Activated effector memory CD4-positive, alpha-beta T cell treated with Interleukin-2 at 50 U/mL for 16 hours (primary cell): Measurements from ENCODE around the gene RHOB.
"Not testable (repeated sequence)": the region's sequence is repeated elsewhere in the genome, so short reads cannot be mapped to it uniquely, and the experiment has no call there.

ENCODE experiments used
- DNase-seq: peaks from one replicate; pipeline ENCODE4 v3.0.0-alpha.2; 2020

RHOB gene

DNA sequence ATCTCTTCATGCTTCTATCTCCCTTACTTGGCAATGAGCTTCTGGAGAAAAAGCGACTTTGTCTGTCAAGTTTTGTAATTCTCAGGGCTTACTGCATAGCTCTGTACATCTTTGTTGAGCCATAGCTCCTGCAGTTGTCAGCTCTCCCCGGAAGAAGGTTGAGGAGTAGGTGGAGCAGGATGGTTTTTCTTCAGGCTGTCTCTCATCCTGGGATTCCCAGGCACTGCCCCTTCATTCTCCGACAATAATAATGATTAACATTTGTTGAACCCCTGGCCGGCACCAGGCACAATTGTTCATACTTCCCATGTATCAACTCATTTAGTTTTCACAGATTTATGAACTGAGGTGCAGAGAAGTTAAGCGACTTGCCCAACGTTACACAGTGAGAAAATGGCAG, 23.5 kb upstream of the RHOB start:
- DNase-seq = no peak

DNA sequence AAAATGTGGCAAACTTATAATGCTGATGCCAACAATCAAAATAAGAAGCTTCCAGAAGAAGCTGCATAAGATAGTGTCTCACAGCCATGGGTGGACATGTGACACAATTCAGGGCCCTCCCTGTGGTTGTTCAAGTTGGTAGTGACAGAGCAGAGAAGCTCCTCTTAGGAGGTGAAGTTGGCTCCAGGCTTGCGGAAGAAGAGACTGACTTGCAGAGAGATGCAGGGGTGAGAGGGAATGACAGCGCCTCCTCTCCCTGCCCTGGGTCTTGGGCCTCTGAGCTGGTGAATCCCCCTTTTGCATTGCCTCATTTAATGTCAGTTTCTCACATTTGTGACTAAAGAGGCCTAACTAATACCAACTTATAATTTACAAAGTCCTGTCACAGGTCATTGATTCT, 23.0 kb upstream of the RHOB start:
- DNase-seq = no peak

GRCh38 chr2:20424300-20425290, 22.3 kb upstream of the RHOB start:
- no peak for DNase-seq

- DNase-seq = no peak
Measured at GRCh38 chr2:20425371-20425881, 21.4 kb upstream of the RHOB start.

DNA sequence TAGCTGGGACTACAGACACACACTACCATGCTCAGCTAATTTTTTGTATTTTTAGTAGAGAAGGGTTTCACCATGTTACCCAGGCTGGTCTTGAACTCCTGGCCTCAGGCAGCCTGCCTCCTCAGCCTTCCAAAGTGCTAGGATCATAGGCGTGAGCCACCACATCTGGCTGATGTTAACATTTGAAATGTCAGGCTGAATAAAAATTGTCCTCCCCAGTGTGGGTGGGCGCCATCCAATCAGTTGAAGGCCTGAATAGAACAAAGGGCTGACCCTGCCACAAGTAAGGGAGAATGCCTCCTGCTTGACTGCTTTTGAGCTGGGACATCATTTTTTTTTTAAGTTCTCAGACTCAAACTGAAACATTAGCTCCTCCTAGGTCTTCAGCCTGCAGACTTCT, 21.0 kb upstream of the RHOB start:
- no peak for DNase-seq

- DNase-seq = no peak
Measured at GRCh38 chr2:20427931-20428526, 18.8 kb upstream of the RHOB start.

GRCh38 chr2:20428717-20429490, 18.0 kb upstream of the RHOB start:
- DNase-seq = no peak

DNA sequence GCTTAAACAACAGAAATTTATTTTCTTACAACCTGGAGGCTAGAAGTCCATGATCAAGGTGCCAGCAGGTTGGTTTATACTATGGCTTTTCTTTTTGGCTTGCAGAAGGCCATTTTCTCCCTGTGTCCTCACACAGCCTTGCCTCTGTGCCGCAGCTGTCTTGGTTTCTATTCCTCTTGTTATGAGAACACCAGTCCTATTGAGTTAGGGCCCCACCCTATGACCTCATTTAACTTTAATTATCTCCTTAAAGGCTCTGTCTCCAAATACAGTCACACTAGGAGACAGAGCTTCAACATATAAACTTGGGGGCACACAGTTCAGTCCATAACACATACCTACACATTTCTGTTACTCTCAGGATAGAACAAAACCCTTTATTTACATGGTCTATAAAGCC, 17.3 kb upstream of the RHOB start:
- no peak for DNase-seq

GRCh38 chr2:20430035-20430434, 16.8 kb upstream of the RHOB start:
- DNase-seq = no peak

DNA sequence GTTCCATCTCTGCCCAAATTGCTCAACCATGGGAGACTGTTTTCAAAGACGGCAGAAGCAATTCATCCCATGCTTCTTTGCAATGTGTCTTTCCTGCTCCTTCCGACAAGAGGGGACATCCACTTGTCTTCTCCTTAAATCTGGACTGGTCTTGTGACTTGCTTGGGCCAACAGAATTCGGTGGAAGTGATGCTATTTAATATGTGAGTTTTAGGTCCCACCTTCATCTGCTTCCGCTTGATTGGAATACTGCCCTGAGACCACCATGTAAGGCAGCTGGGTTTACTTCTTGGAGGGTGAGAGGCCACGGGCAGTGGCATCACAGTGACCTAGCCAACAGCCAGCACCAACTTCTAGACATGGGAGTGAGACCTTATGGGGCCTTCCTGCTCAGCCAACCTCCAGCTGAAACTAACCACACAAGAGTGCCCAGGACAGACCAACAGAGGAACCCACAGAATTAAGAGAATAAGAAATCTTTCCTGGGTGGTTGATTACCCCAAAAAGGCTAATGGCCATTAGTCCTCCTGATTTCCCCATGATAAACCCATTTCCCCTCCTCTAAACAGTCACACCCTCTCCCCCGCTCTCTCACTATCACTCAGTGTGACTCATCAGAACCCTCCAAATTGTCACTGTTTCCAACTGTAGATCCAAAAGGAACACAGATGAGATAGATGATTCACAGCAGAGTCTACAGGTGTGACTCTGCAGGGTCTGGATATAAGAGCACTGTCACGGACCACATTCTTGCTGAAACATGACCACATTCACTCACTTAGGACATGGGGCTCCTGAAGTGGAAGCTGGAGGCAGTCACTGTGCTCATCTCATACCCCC, 16.2 kb upstream of the RHOB start:
- no peak for DNase-seq

DNA sequence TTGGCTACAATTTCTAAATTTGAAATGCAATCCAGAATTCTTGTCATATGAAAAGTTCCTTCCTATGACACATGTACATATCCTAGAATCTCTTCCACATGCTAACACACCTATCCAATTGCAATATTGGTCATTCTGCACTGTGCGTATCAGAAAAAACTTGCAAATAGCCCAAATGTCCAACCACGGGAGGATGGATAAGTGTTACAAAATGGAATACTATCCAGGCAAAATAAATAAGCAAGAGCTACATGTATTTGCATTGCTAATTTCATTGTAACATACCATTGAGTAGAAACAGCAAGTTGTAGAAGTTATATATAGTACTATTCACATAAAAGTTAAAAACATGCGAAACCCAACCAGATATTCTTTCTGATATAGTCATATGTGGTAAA, 15.6 kb upstream of the RHOB start:
- DNase-seq = no peak

- no peak for DNase-seq
Measured at GRCh38 chr2:20431772-20432171, 15.1 kb upstream of the RHOB start.

GRCh38 chr2:20432714-20433113, 14.2 kb upstream of the RHOB start:
- no peak for DNase-seq

GRCh38 chr2:20433249-20433648, 13.6 kb upstream of the RHOB start:
- no peak for DNase-seq

DNA sequence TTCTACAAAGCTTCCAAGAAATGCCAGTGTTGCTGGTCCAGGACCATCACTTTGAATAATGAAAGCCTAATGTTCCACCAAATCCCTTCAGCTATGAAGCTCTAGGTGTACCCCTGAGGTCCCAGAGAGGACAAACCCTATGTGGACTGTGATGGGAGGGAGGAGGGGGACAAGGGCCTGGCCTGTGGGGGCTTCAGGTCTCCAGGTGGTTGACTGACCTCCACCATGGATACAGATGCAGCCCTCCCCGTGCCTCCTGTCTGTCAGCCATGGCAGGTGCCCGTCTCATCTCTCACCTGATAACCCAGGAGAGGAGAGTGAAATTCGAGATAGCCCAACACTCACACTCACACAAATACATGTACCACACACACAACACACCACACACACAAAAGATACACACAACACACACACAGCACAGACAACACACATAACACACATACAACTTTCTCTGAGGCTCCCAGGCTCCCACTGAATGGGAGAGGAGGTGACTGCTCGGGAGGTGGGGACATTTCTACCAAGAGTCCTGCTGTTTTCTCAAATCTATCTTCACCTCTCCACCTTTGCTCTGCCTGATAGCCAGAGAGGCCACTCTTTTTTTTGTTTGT, 12.8 kb upstream of the RHOB start:
- no peak for DNase-seq

GRCh38 chr2:20434588-20435294, 12.1 kb upstream of the RHOB start:
- no peak for DNase-seq

DNA sequence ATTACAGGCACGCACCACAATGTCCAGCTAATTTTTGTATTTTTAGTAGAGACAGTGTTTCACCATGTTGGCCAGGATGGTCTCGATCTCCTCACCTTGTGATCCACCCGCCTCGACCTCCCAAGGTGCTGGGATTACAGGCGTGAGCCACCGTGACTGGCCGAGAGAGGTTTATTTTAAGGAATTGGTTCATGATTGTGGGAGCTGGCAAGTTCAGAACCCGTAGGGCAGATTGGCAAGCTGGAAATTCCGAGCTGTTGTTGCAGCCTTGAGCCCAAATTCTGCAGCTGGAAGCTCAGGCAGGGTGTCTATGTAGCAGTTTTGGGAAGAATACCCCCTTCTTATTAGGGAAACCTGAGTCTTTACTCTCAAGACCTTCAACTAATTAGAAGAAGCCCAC, 11.4 kb upstream of the RHOB start:
- DNase-seq = not testable (repeated sequence)

GRCh38 chr2:20436716-20437470, 10.0 kb upstream of the RHOB start:
- DNase-seq = no peak

DNA sequence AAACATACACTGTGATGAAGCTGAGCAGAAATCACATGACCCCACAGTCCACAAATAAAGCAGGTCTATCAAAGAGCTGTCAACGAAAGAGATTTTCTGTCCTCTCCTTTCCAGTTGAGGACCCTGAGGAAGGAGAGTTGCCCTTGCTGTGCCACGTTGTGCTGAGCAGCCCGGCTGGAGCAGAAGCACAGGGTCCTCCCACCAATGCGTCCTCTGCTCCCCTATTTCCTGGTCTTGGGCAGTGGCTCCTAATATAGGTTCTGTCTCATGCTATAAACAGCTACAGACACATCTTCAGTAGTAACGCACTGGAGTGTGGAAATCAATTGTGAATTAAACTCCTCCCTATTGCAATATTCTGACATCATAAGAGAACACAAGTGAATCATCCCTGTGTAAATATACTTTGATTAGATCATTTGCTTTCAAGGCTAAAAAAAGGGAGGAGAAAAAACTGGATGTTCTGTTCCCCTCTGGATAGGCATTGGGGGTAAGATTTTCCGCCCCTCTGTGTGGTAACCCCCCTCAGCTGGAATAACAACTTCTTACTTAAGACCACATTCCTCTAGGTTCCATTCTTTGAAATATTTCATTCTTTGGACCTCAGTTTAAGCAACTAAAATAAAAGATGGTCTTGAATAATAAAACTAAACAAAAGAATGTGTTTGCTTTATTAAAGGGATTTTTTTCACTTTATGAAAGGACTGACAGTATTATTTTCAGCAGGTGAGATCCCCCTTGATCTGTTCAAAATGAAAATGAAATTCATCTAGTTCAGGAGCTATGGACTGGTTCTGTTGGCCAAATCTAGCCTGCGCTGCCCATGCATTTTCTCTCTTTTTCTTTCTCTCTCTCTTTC, 8.3 kb upstream of the RHOB start:
- no peak for DNase-seq

GRCh38 chr2:20439193-20439475, 7.7 kb upstream of the RHOB start:
- DNase-seq = no peak
